Measurements from ENCODE around the gene POM121C.
A peak's percentile ranks its signal among the peaks of the same experiment; 100 is the strongest.
"Not testable (repeated sequence)": the region's sequence is repeated elsewhere in the genome, so short reads cannot be mapped to it uniquely, and the experiment has no call there.

The POM121C gene

GRCh38 chr7:75480313-75480712 is 5.8 kb downstream of the POM121C start:
- H3K4me3 ChIP-seq (ENCODE audit: low read depth, low read length); CTCF ChIA-PET; POLR2A ChIA-PET; DNase-seq (ENCODE audit: low read depth, low spot score): not testable (repeated sequence)

DNA sequence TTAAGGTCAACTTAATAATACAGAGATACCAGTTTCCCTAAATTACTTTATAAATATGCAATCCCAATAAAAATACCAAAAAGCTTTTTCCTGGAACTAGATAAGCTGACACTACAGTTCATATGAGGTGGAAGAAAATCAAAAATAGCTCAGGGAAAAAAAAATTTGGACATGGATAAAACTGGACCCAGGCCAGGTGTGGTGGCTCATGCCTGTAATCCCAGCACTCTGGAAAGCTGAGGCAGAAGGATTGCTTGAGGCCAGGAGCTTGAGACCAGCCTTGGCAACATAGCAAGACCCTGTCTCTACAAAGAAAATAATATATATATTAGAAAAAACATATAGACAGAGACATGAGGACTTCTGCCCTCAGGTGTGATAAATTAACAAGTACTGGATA is 8.6 kb downstream of the POM121C start:
- CTCF ChIA-PET; DNase-seq (ENCODE audit: low read depth, low spot score); POLR2A ChIA-PET; H3K4me3 ChIP-seq (ENCODE audit: low read depth, low read length): not testable (repeated sequence)

GRCh38 chr7:75470166-75470565 is 15.9 kb downstream of the POM121C start:
- H3K4me3 ChIP-seq (ENCODE audit: low read depth, low read length); DNase-seq (ENCODE audit: low read depth, low spot score); POLR2A ChIA-PET; CTCF ChIA-PET: not testable (repeated sequence)

- CTCF ChIA-PET; H3K4me3 ChIP-seq (ENCODE audit: low read depth, low read length); DNase-seq (ENCODE audit: low read depth, low spot score); POLR2A ChIA-PET: not testable (repeated sequence)
Observed at GRCh38 chr7:75460541-75460940, 25.6 kb downstream of the POM121C start.

DNA sequence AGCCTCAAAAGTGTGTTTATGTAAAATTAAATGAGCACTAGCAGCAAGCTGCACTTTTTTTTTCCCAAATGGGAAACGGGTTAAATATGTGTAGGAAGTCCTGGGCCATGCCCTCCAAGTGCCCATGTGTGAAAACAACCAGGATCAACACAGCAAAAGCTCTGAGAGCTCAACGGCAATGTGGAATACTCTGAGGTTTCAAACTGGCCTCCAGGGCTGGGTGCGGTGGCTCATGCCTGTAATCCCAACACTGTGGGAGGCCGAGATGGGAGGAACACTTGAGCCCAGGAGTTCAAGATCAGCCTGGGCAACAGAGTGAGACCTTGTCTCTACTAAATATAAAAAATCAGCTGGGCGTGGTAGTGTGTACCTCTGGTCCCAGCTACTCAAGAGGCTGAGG is 28.1 kb downstream of the POM121C start:
- DNase-seq (ENCODE audit: low read depth, low spot score); H3K4me3 ChIP-seq (ENCODE audit: low read depth, low read length); POLR2A ChIA-PET; CTCF ChIA-PET: not testable (repeated sequence)

- DNase-seq (ENCODE audit: low read depth, low spot score); CTCF ChIA-PET; H3K4me3 ChIP-seq (ENCODE audit: low read depth, low read length); POLR2A ChIA-PET: not testable (repeated sequence)
Observed at GRCh38 chr7:75456403-75456802, 29.7 kb downstream of the POM121C start.

DNA sequence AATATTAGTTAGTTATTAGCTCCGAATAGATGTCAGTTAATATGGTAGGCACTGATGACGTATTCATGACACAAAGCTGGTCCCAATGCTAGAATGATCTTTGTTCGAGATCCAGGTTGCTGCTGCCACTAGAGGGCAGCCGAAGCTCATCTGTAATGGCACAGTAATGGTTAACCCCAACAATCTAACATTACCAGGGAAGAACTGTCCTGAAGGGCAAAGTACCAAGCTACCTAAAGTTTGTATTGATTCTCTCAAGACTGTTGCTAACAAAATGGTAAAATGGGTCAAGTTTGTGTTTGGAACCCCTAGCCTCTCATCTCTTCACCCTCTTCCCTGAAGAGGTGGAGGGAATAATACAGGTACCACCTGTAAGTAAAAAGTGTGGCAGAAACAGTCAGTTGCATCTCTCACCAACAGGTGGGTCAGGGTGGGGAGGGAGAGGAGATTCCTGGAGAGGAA is 33.6 kb downstream of the POM121C start:
- H3K4me3 ChIP-seq (ENCODE audit: low read depth, low read length); DNase-seq (ENCODE audit: low read depth, low spot score); POLR2A ChIA-PET: not testable (repeated sequence)
- CTCF ChIA-PET: interaction anchor here (1.4 kb wide), 1 partner anchor 310 kb away, joined by 4 read pairs; no protein-coding TSS in a partner anchor

GRCh38 chr7:75449946-75450345 is 36.2 kb downstream of the POM121C start:
- H3K4me3 ChIP-seq (ENCODE audit: low read depth, low read length); CTCF ChIA-PET; DNase-seq (ENCODE audit: low read depth, low spot score); POLR2A ChIA-PET: not testable (repeated sequence)

- POLR2A ChIA-PET; DNase-seq (ENCODE audit: low read depth, low spot score); CTCF ChIA-PET: not testable (repeated sequence)
- peak overlapping the region; percentile 60 for H3K4me3 ChIP-seq (ENCODE audit: low read depth, low read length)
Observed at GRCh38 chr7:75442465-75443111, 43.5 kb downstream of the POM121C start.

DNA sequence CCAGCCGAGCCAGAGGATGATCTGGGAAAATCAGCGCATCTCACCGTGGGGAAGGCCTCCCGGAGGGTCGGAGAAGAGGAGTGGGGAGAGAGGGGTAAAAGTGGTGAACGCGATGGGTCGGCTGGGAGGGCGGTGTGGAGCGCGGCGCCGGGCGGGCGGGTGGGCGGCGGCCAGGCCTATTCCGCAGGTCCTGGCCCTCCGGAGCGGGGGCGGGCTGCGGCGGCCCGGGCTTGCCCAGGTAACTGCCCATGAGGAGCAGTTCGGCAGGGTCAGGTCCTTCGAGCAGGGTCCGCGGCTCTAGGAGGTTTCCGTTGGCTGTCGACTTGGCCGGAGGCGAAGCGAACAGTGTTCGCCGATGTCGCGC is 44.0 kb downstream of the POM121C start:
- H3K4me3 ChIP-seq (ENCODE audit: low read depth, low read length): peak overlapping the region; percentile 51
- CTCF ChIA-PET; DNase-seq (ENCODE audit: low read depth, low spot score); POLR2A ChIA-PET: not testable (repeated sequence)

- DNase-seq (ENCODE audit: low read depth, low spot score); CTCF ChIA-PET; H3K4me3 ChIP-seq (ENCODE audit: low read depth, low read length); POLR2A ChIA-PET: not testable (repeated sequence)
Observed at GRCh38 chr7:75439000-75439399, 47.1 kb downstream of the POM121C start.

- DNase-seq (ENCODE audit: low read depth, low spot score); CTCF ChIA-PET; H3K4me3 ChIP-seq (ENCODE audit: low read depth, low read length); POLR2A ChIA-PET: not testable (repeated sequence)
Observed at GRCh38 chr7:75423481-75423880, 62.6 kb downstream of the POM121C start.

DNA sequence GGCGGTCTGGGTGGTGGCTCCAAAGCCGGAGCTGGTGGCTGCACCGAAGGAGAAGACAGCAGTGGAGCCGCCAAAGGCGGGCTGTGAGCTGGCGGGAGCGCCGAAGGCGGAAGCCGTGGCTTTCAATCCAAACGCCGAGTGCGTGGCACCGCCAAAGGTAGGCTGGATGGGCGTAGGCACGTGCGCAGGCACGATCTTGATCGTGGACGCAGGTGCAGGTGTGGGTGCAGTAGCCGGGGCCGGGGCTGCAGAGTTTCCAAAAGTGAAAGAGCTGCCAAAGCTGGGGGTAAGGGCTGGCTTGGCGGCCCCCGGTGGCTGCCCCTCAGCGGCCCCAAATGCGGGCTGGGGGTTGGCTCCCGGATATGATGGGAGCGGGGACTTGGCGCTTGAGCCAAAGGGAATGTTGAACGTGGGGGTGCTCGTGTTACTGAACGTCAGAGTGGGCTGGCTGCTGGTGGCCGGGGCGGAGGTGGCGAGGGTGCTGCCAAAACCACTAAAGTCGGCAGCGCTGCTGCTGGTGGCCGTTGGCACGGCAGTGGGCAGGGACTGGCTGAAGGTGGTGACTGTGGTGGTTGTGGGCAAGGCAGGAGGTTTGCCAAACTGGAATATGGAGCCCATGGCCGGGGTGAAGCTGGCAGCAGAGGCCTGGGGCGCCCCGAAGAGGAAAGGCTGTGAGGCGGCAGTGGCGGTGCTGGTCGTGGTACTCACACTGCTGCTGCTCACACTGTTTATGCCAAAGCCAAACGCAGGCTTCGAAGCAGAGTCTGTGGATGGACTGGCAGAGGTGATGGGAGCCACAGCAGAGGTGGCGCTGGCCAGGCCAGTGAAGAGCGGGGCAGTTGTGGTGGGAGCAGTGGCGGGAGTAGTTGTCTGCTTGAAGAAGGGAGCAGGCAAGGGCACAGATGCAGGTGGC is 64.0 kb downstream of the POM121C start:
- DNase-seq (ENCODE audit: low read depth, low spot score); POLR2A ChIA-PET; CTCF ChIA-PET; H3K4me3 ChIP-seq (ENCODE audit: low read depth, low read length): not testable (repeated sequence)

DNA sequence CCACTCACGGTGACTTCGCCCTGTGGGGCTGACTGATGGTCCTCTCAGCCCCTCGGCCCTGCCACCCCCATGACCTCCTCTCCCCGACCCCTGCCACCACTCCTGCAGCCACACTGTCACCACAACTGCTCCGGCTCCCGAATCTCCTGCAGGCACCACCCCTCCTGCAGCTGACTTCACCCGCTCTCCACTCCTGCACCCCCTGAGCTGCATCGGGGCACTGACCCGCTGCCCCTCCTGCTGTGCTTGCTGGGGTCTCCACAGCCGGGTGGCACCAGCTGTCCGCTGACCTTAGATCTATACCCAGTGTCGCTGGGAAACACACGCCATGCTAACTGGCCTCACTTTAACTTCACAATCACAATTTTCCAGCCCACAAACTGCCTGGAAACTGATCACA is 65.9 kb downstream of the POM121C start:
- POLR2A ChIA-PET, CTCF ChIA-PET: not testable (repeated sequence)

DNA sequence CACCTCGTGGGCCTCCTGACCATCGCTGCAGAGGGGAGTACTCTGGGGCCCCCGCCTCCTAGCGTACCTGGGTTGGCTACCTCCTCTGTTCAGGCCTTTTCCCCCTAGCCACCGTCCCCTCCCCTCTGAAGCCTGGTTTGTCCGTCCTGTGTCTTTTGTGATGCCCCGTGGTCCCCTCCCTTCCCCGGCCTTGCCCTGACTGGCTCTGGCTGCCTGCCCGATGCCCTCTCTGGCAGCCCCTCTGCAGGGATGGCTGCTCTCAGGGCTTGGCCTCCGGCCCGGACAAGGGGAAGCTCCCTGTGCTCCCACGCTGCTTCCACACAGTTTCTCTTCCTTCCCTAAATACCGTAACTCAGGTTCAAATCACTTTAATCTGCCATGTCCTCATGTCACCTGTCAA is 66.4 kb downstream of the POM121C start:
- H3K4me3 ChIP-seq (ENCODE audit: low read depth, low read length); DNase-seq (ENCODE audit: low read depth, low spot score); CTCF ChIA-PET; POLR2A ChIA-PET: not testable (repeated sequence)

More for the DNA sequence above, 65.9 kb downstream of the POM121C start:
- DNase-seq (ENCODE audit: low read depth, low spot score); H3K4me3 ChIP-seq (ENCODE audit: low read depth, low read length): not testable (repeated sequence)

DNA sequence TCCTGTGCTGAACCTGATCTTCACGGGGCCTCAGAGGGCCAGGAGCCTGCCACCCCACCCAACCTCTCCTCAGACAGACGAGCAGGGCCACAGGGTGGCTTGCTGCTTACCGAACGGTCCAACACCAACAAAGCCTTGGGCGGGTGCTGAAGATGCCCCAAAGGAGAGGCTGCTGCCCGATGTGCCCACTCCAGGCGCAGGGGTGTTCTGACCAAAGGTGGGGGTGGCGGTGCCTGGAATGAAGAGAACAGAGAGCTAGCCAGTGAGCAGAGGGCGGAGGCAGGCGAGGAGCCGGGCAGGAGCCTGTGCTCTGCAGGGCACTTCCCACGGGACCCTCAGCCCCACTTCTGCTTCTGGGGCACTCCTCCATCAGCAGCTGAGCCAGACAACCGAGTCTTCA is 66.9 kb downstream of the POM121C start:
- DNase-seq (ENCODE audit: low read depth, low spot score); POLR2A ChIA-PET; CTCF ChIA-PET; H3K4me3 ChIP-seq (ENCODE audit: low read depth, low read length): not testable (repeated sequence)

- POLR2A ChIA-PET; H3K4me3 ChIP-seq (ENCODE audit: low read depth, low read length): not testable (repeated sequence)
Observed at GRCh38 chr7:75418292-75418858, 67.7 kb downstream of the POM121C start.

More at GRCh38 chr7:75418292-75418858, 67.7 kb downstream of the POM121C start:
- DNase-seq (ENCODE audit: low read depth, low spot score); CTCF ChIA-PET: not testable (repeated sequence)
